ENCODE measurements around the gene KCTD10. TPM values are rescaled to one million over a fixed set of nuclear protein-coding genes. Genes with fewer than 3 reads are reported as not detected.
A peak's percentile ranks its signal among the peaks of the same experiment; 100 is the strongest.

KCTD10 gene
- polyA plus RNA-seq, 1 donor, result 26.3 TPM

DNA sequence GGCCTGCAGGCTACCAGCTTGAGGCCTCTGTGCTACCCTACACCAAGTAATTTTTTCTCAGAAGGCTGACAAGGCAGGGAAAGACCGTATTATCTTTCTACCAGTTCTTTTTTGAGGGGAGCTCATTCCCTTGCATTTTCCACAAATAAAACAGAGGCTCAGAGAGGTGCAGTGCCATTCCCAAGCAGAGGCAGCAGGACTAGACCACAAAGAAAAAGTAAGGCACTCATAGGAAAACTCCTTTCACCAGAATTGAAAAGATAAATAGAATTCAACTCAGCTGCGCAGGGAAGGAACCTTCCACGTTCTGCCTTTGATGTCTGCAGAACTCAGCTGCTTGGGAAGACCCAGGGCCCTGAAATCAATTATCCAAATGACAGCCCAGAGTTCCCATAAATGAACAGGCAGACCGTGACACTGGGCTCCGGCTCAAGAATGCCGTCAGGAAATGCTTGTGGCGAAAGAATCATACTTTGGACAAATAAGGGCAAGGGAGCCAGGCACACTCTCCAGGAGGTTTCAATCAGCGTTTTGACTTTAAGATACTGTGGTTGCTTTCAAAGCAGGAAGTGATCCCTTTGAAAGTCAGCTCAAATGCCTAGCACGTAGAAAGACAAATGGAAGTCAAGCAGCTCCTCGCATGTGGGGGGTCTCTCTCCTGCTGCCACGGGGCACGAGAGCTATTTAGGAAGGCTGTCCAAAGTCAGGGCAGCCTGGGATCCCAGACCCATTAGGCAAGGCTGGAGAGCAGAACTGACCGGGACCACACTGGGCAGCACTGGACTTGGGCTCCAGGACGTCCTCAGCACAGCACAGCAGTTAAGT, 14.0 kb downstream of the KCTD10 start:
- Histone ChIP-seq H3K4me1 (ENCODE audit: control insufficient read depth, insufficient read depth, low read length) (peaks cover 36% of the 10 kb centered on the region), H3K36me3 (ENCODE audit: control insufficient read depth, insufficient read depth, low read length) (peaks cover 42% of the 10 kb centered on the region), H3K27me3 (ENCODE audit: control insufficient read depth, insufficient read depth, low read length) (no peaks in the 10 kb centered on the region), H3K27ac (ENCODE audit: low read length) (peak overlapping the region; percentile 84), H3K4me3 (ENCODE audit: low read length) (no peak overlapping the region), H3K9me3 (ENCODE audit: control insufficient read depth, low read depth, low read length) (no peaks in the 10 kb centered on the region)
- peak; percentile 60 to 73 for DNase-seq
- WGBS (ENCODE audit: insufficient coverage, low lambda C conversion rate), result 83% methylated on average over 1 of the region's 14 CpGs

DNA sequence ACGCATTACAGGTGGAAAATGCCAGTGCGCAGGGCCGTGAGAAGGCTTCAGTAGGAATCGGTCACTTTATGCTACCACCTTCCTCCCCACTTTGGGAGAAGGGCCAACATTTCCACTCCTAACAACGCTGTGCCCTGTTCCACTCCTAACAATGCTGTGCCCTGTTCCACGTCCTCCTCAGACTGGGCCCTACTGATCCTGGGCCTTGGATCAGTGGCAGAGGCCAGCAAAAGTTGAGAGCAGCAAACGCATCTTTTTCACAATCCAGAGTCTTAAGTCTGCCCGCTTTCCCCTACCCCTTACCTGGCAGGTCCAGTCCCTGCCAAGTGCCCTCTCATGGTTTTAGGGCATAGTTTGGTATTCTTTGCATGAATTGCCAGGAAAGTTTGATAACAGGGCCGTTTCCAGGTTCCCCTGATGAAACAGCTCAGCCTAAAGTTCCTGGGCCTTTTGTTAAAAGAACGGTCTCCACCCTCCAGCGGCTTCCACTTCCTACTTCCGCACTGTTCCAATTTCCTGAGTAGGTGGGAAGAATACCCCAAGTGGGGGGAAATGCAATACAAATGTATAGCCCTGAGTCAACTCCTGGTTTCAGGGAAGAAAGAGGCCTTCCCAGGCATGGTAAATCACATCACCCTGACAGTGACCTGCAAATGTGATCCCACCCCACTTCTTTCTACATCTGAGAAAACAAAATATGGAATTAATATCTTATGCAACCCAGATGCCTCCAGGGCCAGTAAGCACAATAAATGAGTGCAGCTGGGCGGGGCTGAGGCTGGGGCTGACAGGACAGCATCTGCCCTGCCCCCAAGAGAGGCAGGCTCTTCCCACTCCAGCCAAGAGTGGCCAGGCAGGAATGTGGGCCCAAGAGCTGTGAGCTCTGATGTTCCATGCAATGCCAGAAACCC, 15.0 kb downstream of the KCTD10 start:
- Histone ChIP-seq H3K4me1 (ENCODE audit: control insufficient read depth, insufficient read depth, low read length) (peaks cover 36% of the 10 kb centered on the region), H3K36me3 (ENCODE audit: control insufficient read depth, insufficient read depth, low read length) (peaks cover 48% of the 10 kb centered on the region), H3K9me3 (ENCODE audit: control insufficient read depth, low read depth, low read length) (no peaks in the 10 kb centered on the region), H3K27ac (ENCODE audit: low read length) (peak overlapping the region; percentile 84), H3K4me3 (ENCODE audit: low read length) (no peak overlapping the region), H3K27me3 (ENCODE audit: control insufficient read depth, insufficient read depth, low read length) (no peaks in the 10 kb centered on the region)
- peak; percentile 41 to 63 for DNase-seq
- WGBS (ENCODE audit: insufficient coverage, low lambda C conversion rate), result no CpG with 5 or more reads among the region's 13 CpGs

DNA sequence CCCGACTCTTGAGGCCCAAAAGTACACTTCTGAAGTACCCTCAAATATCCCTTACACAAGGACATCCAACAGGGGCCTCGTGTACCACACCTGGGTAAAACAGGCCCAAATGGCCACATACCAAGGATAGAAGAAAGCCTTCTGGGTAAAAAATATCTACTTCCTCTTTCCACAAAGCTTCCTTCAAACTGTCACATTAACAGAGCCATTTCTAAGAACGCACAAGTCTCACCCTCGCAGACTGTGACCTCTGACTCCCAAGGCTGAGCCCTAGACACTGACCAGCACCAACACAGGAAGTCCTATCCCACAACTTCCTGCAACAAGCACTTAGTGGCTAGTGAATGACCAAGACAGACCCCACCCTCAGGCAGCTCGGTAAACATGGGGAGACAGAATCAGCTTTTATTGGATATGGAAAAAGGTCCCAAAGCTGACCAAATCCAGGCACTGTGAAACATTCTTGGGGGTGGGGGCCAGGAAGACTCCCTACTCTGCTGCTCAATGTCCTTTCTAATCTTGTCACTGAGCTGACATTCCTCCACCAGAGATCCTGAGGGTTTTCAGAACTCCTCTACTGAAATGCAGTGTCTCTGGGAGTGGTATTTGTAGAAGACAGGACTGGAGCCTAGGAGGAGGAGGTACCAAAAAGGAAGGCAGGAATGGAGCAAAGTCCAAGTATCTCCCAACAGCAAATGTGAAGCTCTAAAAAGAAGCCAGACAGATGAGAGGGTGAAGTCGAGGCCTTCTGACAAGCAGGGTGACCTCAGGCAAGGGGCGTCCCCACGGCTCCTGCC, 15.9 kb downstream of the KCTD10 start:
- no peak overlapping the region for H3K4me3 ChIP-seq (ENCODE audit: low read length)
- no peaks in the 10 kb centered on the region for H3K9me3 ChIP-seq (ENCODE audit: control insufficient read depth, low read depth, low read length)
- H3K36me3 ChIP-seq (ENCODE audit: control insufficient read depth, insufficient read depth, low read length), result peaks cover 48% of the 10 kb centered on the region
- H3K4me1 ChIP-seq (ENCODE audit: control insufficient read depth, insufficient read depth, low read length), result peaks cover 36% of the 10 kb centered on the region
- no CpG with 5 or more reads among the region's 8 CpGs for WGBS (ENCODE audit: insufficient coverage, low lambda C conversion rate)
- no peaks in the 10 kb centered on the region for H3K27me3 ChIP-seq (ENCODE audit: control insufficient read depth, insufficient read depth, low read length)
- H3K27ac ChIP-seq (ENCODE audit: low read length), result peak overlapping the region; percentile 84
- DNase-seq, result peak in 1 of 2 donors; percentile 40

DNA sequence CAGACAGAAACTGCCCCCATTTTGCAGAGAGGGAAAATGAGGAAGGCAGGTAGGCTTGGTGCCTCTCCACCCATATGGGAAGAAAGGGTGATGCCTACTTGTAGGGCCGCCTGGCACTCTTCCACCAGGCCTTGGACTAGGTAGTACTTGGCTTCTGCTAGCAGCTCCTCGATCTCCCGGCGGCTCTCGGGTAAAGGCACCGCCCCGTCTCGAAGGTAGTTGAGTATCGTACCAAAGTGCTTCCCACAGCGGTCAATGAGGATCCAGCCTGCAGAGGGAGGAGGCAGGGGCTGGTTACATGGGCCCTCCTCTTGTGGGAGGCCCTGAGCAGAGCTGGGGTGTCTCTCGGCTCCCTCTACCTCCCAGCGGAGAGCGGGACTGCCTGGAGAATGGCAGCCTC, 16.6 kb downstream of the KCTD10 start:
- Histone ChIP-seq H3K27ac (ENCODE audit: low read length) (peak overlapping the region; percentile 84), H3K27me3 (ENCODE audit: control insufficient read depth, insufficient read depth, low read length) (no peaks in the 10 kb centered on the region), H3K36me3 (ENCODE audit: control insufficient read depth, insufficient read depth, low read length) (peaks cover 48% of the 10 kb centered on the region), H3K9me3 (ENCODE audit: control insufficient read depth, low read depth, low read length) (no peaks in the 10 kb centered on the region), H3K4me3 (ENCODE audit: low read length) (no peak overlapping the region), H3K4me1 (ENCODE audit: control insufficient read depth, insufficient read depth, low read length) (peaks cover 36% of the 10 kb centered on the region)
- DNase-seq, result no peak
- no CpG with 5 or more reads among the region's 13 CpGs for WGBS (ENCODE audit: insufficient coverage, low lambda C conversion rate)

DNA sequence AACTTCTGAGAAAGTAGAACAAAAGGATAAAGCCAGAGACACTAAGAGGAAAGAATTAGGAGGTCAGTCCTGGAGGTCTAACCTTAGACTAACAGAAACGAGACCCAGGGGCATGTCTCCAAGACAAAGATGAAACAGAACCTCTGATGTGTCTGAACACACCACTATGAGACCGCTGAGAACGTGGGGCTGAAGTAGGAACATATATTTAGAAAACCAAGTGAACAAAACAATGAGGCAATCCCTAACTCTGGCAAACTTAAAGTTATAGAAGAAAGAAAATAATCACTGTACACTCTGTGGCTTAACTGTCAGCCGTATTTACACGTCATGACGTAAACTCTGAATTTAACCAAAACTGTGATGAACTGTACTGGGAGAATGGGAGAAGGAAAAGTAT, 17.9 kb downstream of the KCTD10 start:
- Histone ChIP-seq H3K27ac (ENCODE audit: low read length) (peak overlapping the region; percentile 27), H3K4me3 (ENCODE audit: low read length) (no peak overlapping the region), H3K36me3 (ENCODE audit: control insufficient read depth, insufficient read depth, low read length) (peaks cover 52% of the 10 kb centered on the region), H3K4me1 (ENCODE audit: control insufficient read depth, insufficient read depth, low read length) (peaks cover 36% of the 10 kb centered on the region), H3K9me3 (ENCODE audit: control insufficient read depth, low read depth, low read length) (no peaks in the 10 kb centered on the region), H3K27me3 (ENCODE audit: control insufficient read depth, insufficient read depth, low read length) (no peaks in the 10 kb centered on the region)
- DNase-seq, result no peak
- WGBS (ENCODE audit: insufficient coverage, low lambda C conversion rate), result 73% methylated on average over 4 of the region's 6 CpGs

DNA sequence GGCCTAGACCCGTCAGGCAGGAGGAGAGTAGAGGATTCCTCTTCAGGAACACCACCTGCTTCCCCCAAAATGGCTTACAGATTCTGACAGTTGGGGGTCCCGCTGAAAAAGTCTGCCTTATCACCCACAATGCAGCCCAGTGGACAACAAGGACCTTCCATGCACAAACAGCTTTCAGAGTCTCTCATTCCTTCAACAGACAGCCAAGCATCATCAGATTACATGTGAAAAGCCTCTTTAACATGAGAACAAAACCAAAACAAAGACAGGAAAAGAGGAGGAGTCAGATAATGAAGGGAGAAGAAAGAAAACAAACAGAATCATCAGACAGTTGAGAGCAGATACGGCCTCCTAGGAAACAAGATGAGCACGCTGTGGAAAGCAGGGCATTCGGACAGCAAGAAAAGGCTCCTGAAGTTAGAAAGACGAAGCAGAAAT, 18.3 kb downstream of the KCTD10 start:
- Histone ChIP-seq H3K4me1 (ENCODE audit: control insufficient read depth, insufficient read depth, low read length) (peaks cover 32% of the 10 kb centered on the region), H3K9me3 (ENCODE audit: control insufficient read depth, low read depth, low read length) (no peaks in the 10 kb centered on the region), H3K4me3 (ENCODE audit: low read length) (no peak overlapping the region), H3K27ac (ENCODE audit: low read length) (peak overlapping the region; percentile 27), H3K27me3 (ENCODE audit: control insufficient read depth, insufficient read depth, low read length) (no peaks in the 10 kb centered on the region), H3K36me3 (ENCODE audit: control insufficient read depth, insufficient read depth, low read length) (peaks cover 56% of the 10 kb centered on the region)
- WGBS (ENCODE audit: insufficient coverage, low lambda C conversion rate), result 86% methylated on average over 4 of the region's 6 CpGs
- no peak for DNase-seq

DNA sequence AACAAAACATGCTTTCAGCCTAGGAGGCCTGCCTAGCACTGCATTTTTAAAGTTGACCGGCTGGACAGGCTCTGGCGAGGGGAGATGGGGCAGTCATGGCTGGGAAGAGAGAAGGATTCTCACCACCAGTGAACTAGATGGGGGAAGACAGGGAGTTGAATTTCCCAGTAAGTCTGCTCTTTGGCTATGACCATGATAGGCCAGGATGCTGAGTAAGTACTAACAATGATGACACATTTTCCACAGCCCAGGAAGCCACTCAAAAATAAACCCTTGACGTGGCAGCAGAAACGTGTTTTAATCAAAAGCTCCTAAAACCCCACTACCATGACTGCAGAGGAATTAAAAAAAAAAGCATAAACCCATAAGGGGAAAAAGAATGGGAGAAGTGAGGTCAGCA, 19.0 kb downstream of the KCTD10 start:
- no peaks in the 10 kb centered on the region for H3K9me3 ChIP-seq (ENCODE audit: control insufficient read depth, low read depth, low read length)
- peak overlapping the region; percentile 27 for H3K27ac ChIP-seq (ENCODE audit: low read length)
- no CpG with 5 or more reads among the region's 4 CpGs for WGBS (ENCODE audit: insufficient coverage, low lambda C conversion rate)
- peaks cover 30% of the 10 kb centered on the region for H3K4me1 ChIP-seq (ENCODE audit: control insufficient read depth, insufficient read depth, low read length)
- no peaks in the 10 kb centered on the region for H3K27me3 ChIP-seq (ENCODE audit: control insufficient read depth, insufficient read depth, low read length)
- H3K36me3 ChIP-seq (ENCODE audit: control insufficient read depth, insufficient read depth, low read length), result peaks cover 63% of the 10 kb centered on the region
- no peak overlapping the region for H3K4me3 ChIP-seq (ENCODE audit: low read length)
- DNase-seq, result no peak

DNA sequence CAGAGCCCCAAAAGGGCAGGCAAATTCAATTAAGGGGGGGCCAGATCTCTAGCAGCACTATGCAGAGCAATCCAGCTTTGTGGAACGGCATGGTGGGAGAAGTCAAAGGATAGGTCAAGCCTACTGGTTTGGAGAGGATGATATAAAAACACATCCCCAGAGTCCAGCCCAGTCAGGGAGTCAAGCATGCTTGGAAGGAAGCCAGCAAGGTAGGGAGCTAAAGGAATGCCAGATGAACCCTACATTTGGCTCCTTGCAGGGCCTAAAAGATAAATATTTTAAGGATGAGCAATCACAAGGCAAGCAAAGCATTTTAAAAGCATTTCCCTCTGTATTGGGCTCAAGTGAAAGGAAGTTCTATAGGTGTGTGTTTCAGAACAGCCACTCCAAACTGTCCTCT, 21.4 kb downstream of the KCTD10 start:
- Histone ChIP-seq H3K27ac (ENCODE audit: low read length) (no peak overlapping the region), H3K36me3 (ENCODE audit: control insufficient read depth, insufficient read depth, low read length) (peaks cover 85% of the 10 kb centered on the region)
- no CpG with 5 or more reads among the region's 1 CpG for WGBS (ENCODE audit: insufficient coverage, low lambda C conversion rate)

DNA sequence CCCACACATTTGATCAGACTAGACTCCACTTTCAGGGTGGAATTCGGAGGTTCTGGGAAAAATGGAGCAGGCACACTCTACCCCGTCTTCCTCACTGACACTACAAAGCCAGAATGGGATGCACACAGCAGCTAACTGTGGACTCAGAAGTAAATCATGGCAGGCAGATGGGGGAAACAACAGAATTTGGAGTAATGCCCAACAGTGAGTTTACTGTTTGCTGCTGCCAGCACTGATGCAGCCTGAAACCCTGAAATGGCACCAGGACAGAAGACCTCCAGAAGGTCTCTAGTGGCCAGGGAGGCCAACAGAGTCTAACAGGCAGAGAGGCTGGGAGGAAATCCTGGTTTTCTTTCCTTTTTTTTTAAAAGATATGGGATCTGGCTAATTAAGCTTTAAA, 24.6 kb downstream of the KCTD10 start:
- Histone ChIP-seq H3K9me3 (ENCODE audit: control insufficient read depth, low read depth, low read length) (no peaks in the 10 kb centered on the region), H3K27me3 (ENCODE audit: control insufficient read depth, insufficient read depth, low read length) (no peaks in the 10 kb centered on the region), H3K4me1 (ENCODE audit: control insufficient read depth, insufficient read depth, low read length) (no peaks in the 10 kb centered on the region), H3K4me3 (ENCODE audit: low read length) (no peak overlapping the region), H3K36me3 (ENCODE audit: control insufficient read depth, insufficient read depth, low read length) (peaks cover 81% of the 10 kb centered on the region), H3K27ac (ENCODE audit: low read length) (no peak overlapping the region)
- DNase-seq, result no peak
- no CpG with 5 or more reads among the region's 2 CpGs for WGBS (ENCODE audit: insufficient coverage, low lambda C conversion rate)

More for the DNA sequence above, 21.4 kb downstream of the KCTD10 start:
- Histone ChIP-seq H3K27me3 (ENCODE audit: control insufficient read depth, insufficient read depth, low read length) (no peaks in the 10 kb centered on the region), H3K4me1 (ENCODE audit: control insufficient read depth, insufficient read depth, low read length) (peaks cover 6% of the 10 kb centered on the region), H3K9me3 (ENCODE audit: control insufficient read depth, low read depth, low read length) (no peaks in the 10 kb centered on the region), H3K4me3 (ENCODE audit: low read length) (no peak overlapping the region)
- DNase-seq, result no peak

DNA sequence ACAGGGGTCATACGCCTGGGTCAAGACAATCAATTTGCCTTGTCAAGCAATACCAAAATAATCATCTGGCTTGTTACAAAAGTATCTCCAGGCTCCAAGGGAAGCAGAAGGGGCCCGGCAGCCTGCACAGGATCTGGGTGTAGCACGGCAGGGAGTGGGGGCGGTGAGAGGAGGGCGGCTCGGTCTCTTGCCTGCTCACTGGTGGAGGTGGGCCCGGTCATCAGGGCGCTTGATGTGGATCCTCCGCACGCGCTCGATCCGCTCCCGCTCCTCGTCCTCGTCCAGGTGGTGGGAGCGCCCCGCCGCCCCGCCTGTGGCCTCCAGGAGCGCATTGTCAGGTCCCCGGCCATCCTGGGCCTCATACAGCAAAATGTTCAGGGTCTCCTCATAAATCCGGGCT, 25.7 kb downstream of the KCTD10 start:
- no CpG with 5 or more reads among the region's 23 CpGs for WGBS (ENCODE audit: insufficient coverage, low lambda C conversion rate)
- no peak overlapping the region for H3K27ac ChIP-seq (ENCODE audit: low read length)
- H3K36me3 ChIP-seq (ENCODE audit: control insufficient read depth, insufficient read depth, low read length), result peaks cover 77% of the 10 kb centered on the region
- H3K4me3 ChIP-seq (ENCODE audit: low read length), result no peak overlapping the region
- H3K27me3 ChIP-seq (ENCODE audit: control insufficient read depth, insufficient read depth, low read length), result no peaks in the 10 kb centered on the region
- H3K4me1 ChIP-seq (ENCODE audit: control insufficient read depth, insufficient read depth, low read length), result no peaks in the 10 kb centered on the region
- no peak for DNase-seq
- H3K9me3 ChIP-seq (ENCODE audit: control insufficient read depth, low read depth, low read length), result no peaks in the 10 kb centered on the region
